Activated T-helper 1 cell treated with anti-CD3 and anti-CD28 coated beads, Interleukin-12 subunit alpha, Interleukin-12 subunit beta, Interleukin-2, Interleukin-4 antibody, amounts not matched to agents 30 ng/mL and 10 ng/mL and 1 ng/mL, durations not matched to agents 14 hours and 24 hours and 36 hours (primary cell): ENCODE results near the gene CEP152. TPM values are rescaled to one million over a fixed set of nuclear protein-coding genes. Genes with fewer than 3 reads are reported as not detected.
"Not testable (repeated sequence)": the region's sequence is repeated elsewhere in the genome, so short reads cannot be mapped to it uniquely, and the experiment has no call there.

Source experiments
- DNase-seq: peaks from one replicate; pipeline ENCODE4 v3.0.0; 2021; ENCODE audit warnings: low spot score
- H3K27ac Mint-ChIP-seq: one replicate; pipeline ENCODE4 v1.8.0; 2021; ENCODE audit warnings: mild to moderate bottlenecking, mixed read lengths
- H3K27me3 Mint-ChIP-seq: one replicate; pipeline ENCODE4 v1.8.0; 2022; ENCODE audit warnings: mild to moderate bottlenecking, moderate library complexity, mixed read lengths; ENCODE audit not compliant: insufficient read depth
- H3K36me3 Mint-ChIP-seq: one replicate; pipeline ENCODE4 v1.8.0; 2021; ENCODE audit warnings: low read depth, mixed read lengths
- H3K4me1 Mint-ChIP-seq: one replicate; pipeline ENCODE4 v1.8.0; 2021; ENCODE audit warnings: low read depth, mixed read lengths
- H3K4me3 Mint-ChIP-seq: one replicate; pipeline ENCODE4 v1.8.0; 2021; ENCODE audit warnings: mild to moderate bottlenecking, moderate library complexity, mixed read lengths
- H3K9me3 Mint-ChIP-seq: one replicate; pipeline ENCODE4 v1.8.0; 2021; ENCODE audit warnings: mixed read lengths
- intact Hi-C: fragments of 100-400 bp; cut with micrococcal nuclease; formaldehyde crosslinking; loops from one replicate; pipeline ENCODE4 v1.15.1; 2024
- total RNA-seq: library from RNA; stranded (reverse); gene quantifications from 2 replicates; pipeline ENCODE4 v1.2.3, GENCODE V29; 2022

Gene CEP152
- total RNA-seq, 1 donor from 2014 or later, result 27.3 TPM

GRCh38 chr15:48802257-48802656 is 8.6 kb downstream of the CEP152 start:
- H3K4me3 Mint-ChIP-seq, result no peak overlapping the region
- peaks cover 67% of the 10 kb centered on the region for H3K4me1 Mint-ChIP-seq
- H3K9me3 Mint-ChIP-seq, result no peaks in the 10 kb centered on the region
- H3K27ac Mint-ChIP-seq, result no peak overlapping the region
- no peaks in the 10 kb centered on the region for H3K27me3 Mint-ChIP-seq
- intact Hi-C loops, result no loop called here
- H3K36me3 Mint-ChIP-seq, result peaks cover 27% of the 10 kb centered on the region
- no peak for DNase-seq

- peaks cover 58% of the 10 kb centered on the region for H3K4me1 Mint-ChIP-seq
- no peaks in the 10 kb centered on the region for H3K9me3 Mint-ChIP-seq
- no peaks in the 10 kb centered on the region for H3K27me3 Mint-ChIP-seq
- H3K27ac Mint-ChIP-seq, result no peak overlapping the region
- H3K4me3 Mint-ChIP-seq, result no peak overlapping the region
- intact Hi-C loops, result no loop called here
- H3K36me3 Mint-ChIP-seq, result peaks cover 24% of the 10 kb centered on the region
- DNase-seq, result no peak
Measured at GRCh38 chr15:48800811-48801455, 9.9 kb downstream of the CEP152 start.

- H3K36me3 Mint-ChIP-seq, result peaks cover 22% of the 10 kb centered on the region
- no peak for DNase-seq
- intact Hi-C loops, result no loop called here
- H3K4me1 Mint-ChIP-seq, result peaks cover 56% of the 10 kb centered on the region
- no peak overlapping the region for H3K4me3 Mint-ChIP-seq
- no peak overlapping the region for H3K27ac Mint-ChIP-seq
- no peaks in the 10 kb centered on the region for H3K27me3 Mint-ChIP-seq
- H3K9me3 Mint-ChIP-seq, result no peaks in the 10 kb centered on the region
Measured at GRCh38 chr15:48800245-48800644, 10.6 kb downstream of the CEP152 start.

GRCh38 chr15:48798319-48798718 is 12.6 kb downstream of the CEP152 start:
- no peaks in the 10 kb centered on the region for H3K27me3 Mint-ChIP-seq

GRCh38 chr15:48796930-48797329 is 13.9 kb downstream of the CEP152 start:
- no peak for DNase-seq
- H3K27me3 Mint-ChIP-seq, result no peaks in the 10 kb centered on the region
- H3K36me3 Mint-ChIP-seq, result peaks cover 19% of the 10 kb centered on the region
- intact Hi-C loops, result no loop called here
- H3K9me3 Mint-ChIP-seq, result no peaks in the 10 kb centered on the region
- H3K4me3 Mint-ChIP-seq, result no peak overlapping the region
- no peak overlapping the region for H3K27ac Mint-ChIP-seq
- peaks cover 44% of the 10 kb centered on the region for H3K4me1 Mint-ChIP-seq

More at GRCh38 chr15:48798319-48798718, 12.6 kb downstream of the CEP152 start:
- Mint-ChIP-seq H3K27ac (no peak overlapping the region), H3K4me3 (no peak overlapping the region), H3K9me3 (no peaks in the 10 kb centered on the region), H3K4me1 (peaks cover 55% of the 10 kb centered on the region), H3K36me3 (peaks cover 14% of the 10 kb centered on the region)
- intact Hi-C loops, result no loop called here
- DNase-seq, result no peak

GRCh38 chr15:48796521-48796920 is 14.3 kb downstream of the CEP152 start:
- intact Hi-C loops, result no loop called here
- Mint-ChIP-seq H3K4me1 (peaks cover 44% of the 10 kb centered on the region), H3K9me3 (no peaks in the 10 kb centered on the region), H3K4me3 (no peak overlapping the region), H3K36me3 (peaks cover 19% of the 10 kb centered on the region), H3K27ac (no peak overlapping the region), H3K27me3 (no peaks in the 10 kb centered on the region)
- DNase-seq, result no peak

GRCh38 chr15:48795901-48796300 is 15.0 kb downstream of the CEP152 start:
- intact Hi-C loops, result no loop called here
- Mint-ChIP-seq H3K9me3 (no peaks in the 10 kb centered on the region), H3K27me3 (no peaks in the 10 kb centered on the region), H3K4me1 (peaks cover 37% of the 10 kb centered on the region), H3K4me3 (no peak overlapping the region), H3K27ac (no peak overlapping the region), H3K36me3 (peaks cover 19% of the 10 kb centered on the region)
- DNase-seq, result no peak

GRCh38 chr15:48794697-48795134 is 16.2 kb downstream of the CEP152 start:
- Mint-ChIP-seq H3K27me3 (no peaks in the 10 kb centered on the region), H3K27ac (peak overlapping the region; percentile 34), H3K4me3 (no peak overlapping the region), H3K36me3 (peaks cover 22% of the 10 kb centered on the region), H3K4me1 (peaks cover 34% of the 10 kb centered on the region), H3K9me3 (no peaks in the 10 kb centered on the region)
- intact Hi-C loops, result no loop called here
- no peak for DNase-seq

GRCh38 chr15:48792408-48792807 is 18.5 kb downstream of the CEP152 start:
- no peak overlapping the region for H3K27ac Mint-ChIP-seq
- H3K27me3 Mint-ChIP-seq, result no peaks in the 10 kb centered on the region
- no peaks in the 10 kb centered on the region for H3K9me3 Mint-ChIP-seq
- no peak overlapping the region for H3K4me3 Mint-ChIP-seq
- intact Hi-C loops, result no loop called here
- peaks cover 18% of the 10 kb centered on the region for H3K4me1 Mint-ChIP-seq
- DNase-seq, result no peak
- peaks cover 31% of the 10 kb centered on the region for H3K36me3 Mint-ChIP-seq

- peaks cover 34% of the 10 kb centered on the region for H3K36me3 Mint-ChIP-seq
- H3K4me3 Mint-ChIP-seq, H3K4me1 Mint-ChIP-seq, H3K27ac Mint-ChIP-seq, DNase-seq, H3K9me3 Mint-ChIP-seq, intact Hi-C loops, H3K27me3 Mint-ChIP-seq: not testable (repeated sequence)
Measured at GRCh38 chr15:48790466-48791115, 20.3 kb downstream of the CEP152 start.

GRCh38 chr15:48785712-48786111 is 25.2 kb downstream of the CEP152 start:
- Mint-ChIP-seq H3K27ac (no peak overlapping the region), H3K36me3 (peaks cover 43% of the 10 kb centered on the region), H3K9me3 (no peaks in the 10 kb centered on the region), H3K4me3 (no peak overlapping the region), H3K27me3 (no peaks in the 10 kb centered on the region), H3K4me1 (no peaks in the 10 kb centered on the region)
- intact Hi-C loops, result no loop called here
- DNase-seq, result no peak

GRCh38 chr15:48785195-48785594 is 25.7 kb downstream of the CEP152 start:
- Mint-ChIP-seq H3K9me3 (no peaks in the 10 kb centered on the region), H3K4me1 (no peaks in the 10 kb centered on the region), H3K27me3 (no peaks in the 10 kb centered on the region), H3K36me3 (peaks cover 47% of the 10 kb centered on the region), H3K4me3 (no peak overlapping the region), H3K27ac (no peak overlapping the region)
- no peak for DNase-seq
- intact Hi-C loops, result no loop called here

GRCh38 chr15:48784756-48785155 is 26.1 kb downstream of the CEP152 start:
- H3K4me3 Mint-ChIP-seq, result no peak overlapping the region
- intact Hi-C loops, result no loop called here

More at GRCh38 chr15:48784756-48785155, 26.1 kb downstream of the CEP152 start:
- DNase-seq, result no peak
- H3K4me1 Mint-ChIP-seq, result no peaks in the 10 kb centered on the region
- peaks cover 49% of the 10 kb centered on the region for H3K36me3 Mint-ChIP-seq
- H3K9me3 Mint-ChIP-seq, result no peaks in the 10 kb centered on the region
- H3K27ac Mint-ChIP-seq, result no peak overlapping the region
- H3K27me3 Mint-ChIP-seq, result no peaks in the 10 kb centered on the region
